ENCODE results near the gene SLC35F3.

- TF ChIP-seq CTCF (IDR thresholded peaks at IDR 0.05) (no peak), EP300 (IDR thresholded peaks at IDR 0.05) (no peak), POLR2A (IDR thresholded peaks at IDR 0.05) (no peak)
These were observed 385.2 kb downstream of the SLC35F3 start for GRCh38 chr1:234289538-234290305.
